HG03460 (cell line): ENCODE results near the gene DPP6.

Experiments used
- ATAC-seq: cut with Tn5 transposase; IDR thresholded peaks from one replicate; pipeline ENCODE4 v1.9.1; 2021; ENCODE audit not compliant: unreplicated experiment

The DPP6 gene

GRCh38 chr7:154746571-154747360 lies 694.6 kb downstream of the DPP6 start:
- ATAC-seq = no peak

GRCh38 chr7:154748089-154748786 lies 696.0 kb downstream of the DPP6 start:
- no peak for ATAC-seq

GRCh38 chr7:154750353-154750801 lies 698.2 kb downstream of the DPP6 start:
- no peak for ATAC-seq

DNA sequence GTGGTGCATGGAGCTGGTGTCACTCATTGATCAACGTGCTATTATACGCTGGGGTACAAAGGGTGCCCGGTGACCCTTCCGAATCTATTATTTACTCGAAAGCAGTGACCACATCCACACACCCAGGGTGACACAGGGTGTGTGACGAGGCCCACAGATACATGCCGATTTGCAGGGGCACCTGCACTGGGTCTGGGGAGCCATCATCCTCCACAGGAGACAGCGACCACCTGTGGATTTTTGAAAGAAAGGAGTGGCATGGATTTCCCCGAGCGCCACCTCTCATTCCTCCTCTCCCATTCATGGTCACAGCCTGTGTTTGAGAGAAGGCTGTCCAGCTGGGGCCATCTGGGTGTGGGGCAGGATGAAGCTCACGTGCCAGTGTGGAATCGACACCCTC lies 701.0 kb downstream of the DPP6 start:
- ATAC-seq = no peak

DNA sequence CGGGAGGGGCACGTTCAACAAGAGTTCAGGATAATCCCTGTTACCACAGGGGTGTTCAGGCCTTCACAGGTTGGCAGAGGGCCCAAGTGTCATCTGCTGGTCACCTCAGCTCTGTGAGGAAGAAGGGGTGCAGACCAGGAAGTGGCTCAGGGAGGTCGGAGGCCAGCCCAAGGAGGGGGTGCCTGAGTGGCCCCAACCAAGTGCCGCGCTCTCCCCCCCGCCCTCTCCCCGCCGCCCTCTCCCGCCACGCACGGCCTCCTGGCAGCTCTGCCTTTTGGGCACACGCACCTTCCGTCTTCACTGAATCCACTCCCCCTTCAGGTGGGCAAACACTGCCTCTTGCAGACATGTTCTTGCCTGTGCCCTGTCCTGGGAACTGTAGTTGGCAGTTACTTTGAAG lies 705.6 kb downstream of the DPP6 start:
- ATAC-seq = no peak

DNA sequence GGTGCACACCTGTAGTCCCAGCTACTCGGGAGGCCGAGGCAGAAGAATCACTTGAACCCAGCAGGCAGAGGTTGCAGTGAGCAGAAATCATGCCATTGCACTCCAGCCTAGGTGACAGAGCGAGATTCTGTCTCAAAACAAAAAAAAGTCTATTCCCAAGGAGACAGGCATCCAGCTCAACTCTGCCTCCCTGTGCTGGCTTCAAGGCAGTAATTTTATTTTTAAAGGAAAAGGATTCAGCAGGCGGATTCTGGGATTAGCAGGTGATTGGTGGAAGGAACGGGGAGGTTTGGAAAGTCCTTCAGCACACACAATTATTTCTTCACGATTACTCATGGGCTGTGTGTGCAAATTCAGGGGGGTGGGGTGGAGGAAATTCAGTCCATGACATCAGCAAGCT lies 707.8 kb downstream of the DPP6 start:
- no peak for ATAC-seq

DNA sequence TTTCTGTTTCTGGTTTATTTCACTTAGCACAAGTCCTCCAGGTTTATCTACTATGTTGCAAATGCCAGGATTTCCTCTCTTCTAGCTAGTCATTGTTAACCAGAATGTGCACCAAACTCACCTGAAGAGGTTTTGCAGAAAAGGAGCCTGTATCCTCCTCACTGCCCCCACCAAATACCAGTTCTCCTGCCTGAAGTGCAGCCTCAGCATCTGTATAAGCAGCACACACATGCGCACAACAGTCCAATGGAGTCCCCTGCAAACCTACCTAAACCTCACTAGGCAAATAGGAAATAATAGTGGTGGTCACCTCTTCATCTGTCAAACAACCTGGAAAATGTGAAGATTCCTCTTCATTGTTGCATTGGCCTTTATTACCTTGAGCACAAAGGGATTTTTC lies 712.9 kb downstream of the DPP6 start:
- no peak for ATAC-seq

- no peak for ATAC-seq
Measured at GRCh38 chr7:154767142-154767541, 714.9 kb downstream of the DPP6 start.

DNA sequence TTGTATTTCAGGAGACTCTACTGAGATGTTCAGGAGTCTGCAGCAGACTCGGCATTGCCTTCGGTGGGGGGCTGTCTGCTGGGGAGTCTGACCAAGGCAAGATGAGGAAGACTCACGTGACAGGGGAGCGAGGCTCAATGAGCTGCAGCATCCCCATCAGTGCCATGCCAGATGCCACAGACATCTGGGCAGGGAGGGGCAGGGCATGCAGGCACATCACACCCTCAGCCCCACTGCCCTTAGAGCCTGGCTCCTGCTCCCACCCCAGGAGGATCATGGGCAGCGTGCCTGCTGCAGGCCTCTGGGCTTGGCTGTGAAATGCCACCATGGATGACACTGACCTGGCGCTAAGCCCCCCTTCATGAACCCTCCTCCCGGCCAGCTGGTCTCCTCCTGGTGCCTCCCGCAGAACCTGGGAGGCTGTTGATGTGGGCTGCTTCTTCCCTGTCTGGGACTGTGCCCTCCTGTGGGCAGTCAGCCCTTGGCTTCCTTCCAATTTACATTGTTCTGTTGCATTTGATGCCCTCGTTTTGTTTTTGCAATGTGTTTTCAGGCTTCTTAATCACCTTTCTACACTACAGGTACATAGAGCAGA lies 715.7 kb downstream of the DPP6 start:
- ATAC-seq = no peak

- no peak for ATAC-seq
Measured at GRCh38 chr7:154769001-154769400, 716.8 kb downstream of the DPP6 start.

GRCh38 chr7:154769527-154769926 lies 717.3 kb downstream of the DPP6 start:
- ATAC-seq = no peak

DNA sequence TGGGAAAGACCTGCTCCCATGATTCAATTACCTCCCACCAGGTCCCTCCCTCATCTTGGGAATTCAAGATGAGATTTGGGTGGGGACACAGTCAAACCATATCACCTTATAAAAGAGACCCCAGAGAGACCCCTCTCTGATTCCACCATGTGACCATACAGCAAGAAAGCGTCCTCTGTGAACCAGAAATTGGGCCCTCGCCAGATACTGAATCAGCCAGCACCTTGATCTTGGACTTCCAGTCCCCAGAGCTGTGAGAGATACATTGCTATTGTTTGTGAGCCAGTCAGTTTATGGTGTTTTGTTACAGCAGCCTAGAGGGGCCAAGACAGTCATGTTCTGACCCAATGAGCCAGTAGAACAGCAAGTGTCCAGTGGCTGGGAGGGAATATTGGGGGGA lies 718.2 kb downstream of the DPP6 start:
- no peak for ATAC-seq

DNA sequence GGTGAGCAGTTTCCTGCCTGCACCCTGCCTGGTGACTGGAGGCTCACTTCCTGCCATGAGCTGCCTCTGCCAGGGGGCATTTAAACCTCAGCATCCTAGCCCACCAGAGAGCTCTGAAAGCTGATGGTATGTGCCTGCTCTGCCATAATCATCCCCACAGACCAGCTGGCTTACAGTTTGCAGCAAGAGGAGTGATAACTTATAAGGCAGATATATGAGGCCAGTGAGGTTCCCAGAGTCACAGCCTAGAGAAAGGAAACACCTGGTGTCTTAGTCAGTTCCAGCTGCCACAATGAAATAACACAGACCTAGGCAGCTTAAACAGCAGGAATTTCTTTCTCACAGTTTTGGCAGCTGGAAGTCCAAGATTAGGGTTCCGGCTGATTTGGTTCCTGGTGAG lies 718.8 kb downstream of the DPP6 start:
- ATAC-seq = no peak

DNA sequence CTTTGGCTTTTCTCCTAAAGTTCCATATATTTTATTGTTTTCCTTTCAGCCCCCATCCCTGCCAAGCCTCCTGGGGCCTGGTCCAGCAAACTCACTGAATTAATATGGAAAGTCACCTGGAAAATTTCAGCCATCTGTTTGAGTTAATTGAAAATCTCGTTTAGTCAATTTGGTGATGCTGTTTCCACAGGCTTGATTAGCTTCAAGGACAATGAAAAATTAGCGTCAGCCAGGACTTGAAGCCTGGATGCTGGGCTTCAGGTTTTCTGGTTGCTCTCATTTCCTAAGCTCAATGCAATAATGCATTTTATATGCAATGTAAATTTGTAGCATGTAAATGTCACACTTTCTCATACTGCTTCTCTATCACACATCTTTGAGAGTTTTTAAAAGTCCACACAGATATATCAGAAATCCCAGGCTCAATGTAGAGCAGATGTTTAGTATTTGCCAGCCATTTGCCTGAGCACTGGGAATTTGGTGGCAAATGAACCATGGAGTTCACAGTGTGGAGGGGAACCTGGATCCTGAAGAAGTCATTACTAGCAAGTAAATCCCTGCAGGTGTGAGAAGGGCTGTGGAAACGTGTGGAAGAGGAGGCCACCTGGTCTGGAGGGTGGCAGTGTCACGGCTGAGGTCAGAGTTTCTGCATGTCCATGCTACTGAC lies 722.2 kb downstream of the DPP6 start:
- no peak for ATAC-seq

GRCh38 chr7:154775681-154776080 lies 723.5 kb downstream of the DPP6 start:
- ATAC-seq = no peak

DNA sequence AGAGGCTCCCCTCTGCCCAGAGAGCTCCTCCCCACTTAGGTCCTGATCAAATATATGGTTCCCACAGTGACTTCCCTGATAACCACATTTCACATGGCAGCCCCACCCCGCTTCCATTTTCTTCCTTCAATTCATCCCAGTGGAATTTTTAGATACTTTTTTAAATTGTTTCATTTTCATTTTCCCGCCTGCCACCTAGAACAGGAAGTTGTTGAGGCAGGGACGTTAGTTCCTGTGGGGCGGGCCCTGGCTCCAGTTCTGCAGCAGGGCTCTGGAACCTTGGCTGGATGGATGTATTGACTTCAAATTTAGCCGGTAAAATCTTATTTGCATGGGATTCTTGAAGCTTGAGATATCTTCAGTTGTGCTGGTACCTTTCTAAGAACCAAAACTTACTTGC lies 724.2 kb downstream of the DPP6 start:
- ATAC-seq = no peak

DNA sequence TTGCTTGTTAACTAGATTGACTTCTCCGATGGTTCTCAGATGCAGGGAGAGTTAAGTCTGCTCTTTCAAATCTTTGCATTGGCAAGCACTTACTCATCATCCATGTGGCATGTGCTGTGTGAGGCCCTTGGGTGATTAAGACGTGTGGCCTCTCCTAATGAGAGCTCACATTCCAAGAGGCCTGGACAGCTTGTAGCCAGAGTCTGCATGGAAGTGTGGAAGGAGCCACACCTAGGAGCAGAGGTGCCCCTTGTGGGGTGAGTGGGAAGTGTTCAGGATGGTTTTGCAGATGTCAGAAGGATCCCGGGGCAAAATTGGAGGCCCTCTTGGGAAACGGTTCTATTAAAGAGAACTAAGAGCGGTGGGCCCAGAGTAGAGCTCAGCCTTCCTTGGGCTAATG lies 724.8 kb downstream of the DPP6 start:
- no peak for ATAC-seq

- no peak for ATAC-seq
Measured at GRCh38 chr7:154777489-154777888, 725.3 kb downstream of the DPP6 start.

DNA sequence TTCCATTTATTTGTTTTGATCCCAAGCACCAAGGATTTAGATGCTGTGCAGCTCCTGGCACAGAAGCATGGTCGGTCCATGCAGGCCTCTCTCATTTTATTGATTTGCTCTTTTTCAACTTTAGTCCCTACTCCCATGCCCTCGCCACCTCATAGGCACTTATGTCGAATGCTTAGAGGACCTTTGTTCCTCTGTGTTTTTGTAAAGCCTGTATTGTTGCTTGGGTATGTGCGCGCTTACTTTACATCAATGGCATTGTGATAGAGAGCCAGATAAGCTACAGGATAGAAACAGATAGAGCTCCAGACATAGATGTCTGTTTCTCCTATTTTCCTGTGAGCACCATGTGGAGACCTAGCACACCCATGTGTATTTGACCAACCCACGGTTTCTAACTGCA lies 725.7 kb downstream of the DPP6 start:
- no peak for ATAC-seq

DNA sequence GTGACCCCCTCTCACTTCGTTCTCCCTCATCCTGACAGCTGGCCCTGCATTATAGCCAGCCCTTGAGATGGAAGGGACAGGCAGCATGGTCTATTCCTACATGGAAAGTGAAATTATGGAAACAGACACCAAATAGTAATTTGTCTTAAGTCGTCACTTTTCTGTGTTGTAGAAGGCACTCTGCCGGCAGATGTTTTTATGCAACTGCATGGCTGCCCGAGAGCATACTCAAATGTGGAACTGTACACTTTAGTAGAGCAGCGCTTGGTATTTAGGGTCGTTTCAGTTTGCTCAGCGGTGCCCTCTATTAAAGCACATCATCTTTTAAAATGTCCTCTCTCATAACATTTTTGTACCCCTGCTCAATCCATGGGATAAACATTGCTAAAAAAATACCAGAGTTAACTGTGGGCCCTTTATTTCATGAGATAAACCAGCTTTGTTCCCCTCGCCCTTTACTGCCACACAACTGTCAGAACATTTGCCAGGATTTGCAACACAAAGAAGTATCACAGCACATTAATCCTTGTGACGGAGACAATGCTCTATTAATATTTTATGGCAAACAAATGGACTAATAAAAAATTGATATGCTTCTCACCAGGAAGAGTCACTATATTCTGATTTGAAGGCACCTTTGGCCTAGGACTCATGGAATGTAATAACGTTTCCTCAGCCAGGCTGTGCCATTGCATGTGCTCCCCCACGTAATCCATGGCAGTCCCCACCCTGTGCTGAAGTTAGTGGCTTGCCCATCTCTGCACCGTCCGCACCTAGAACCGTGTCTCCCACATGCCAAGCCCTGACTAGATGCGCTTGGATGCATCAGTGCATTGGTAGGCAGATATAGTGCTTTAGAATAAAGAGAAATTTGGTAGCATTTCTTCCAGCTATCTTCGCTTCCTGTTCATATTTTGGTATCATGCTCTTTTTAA lies 729.4 kb downstream of the DPP6 start:
- ATAC-seq = no peak
